GM18867 (cell line): ENCODE measurements around the gene CABP4.
A peak's percentile ranks its signal among the peaks of the same experiment; 100 is the strongest.
"Not testable (repeated sequence)": the region's sequence is repeated elsewhere in the genome, so short reads cannot be mapped to it uniquely, and the experiment has no call there.

Experiments
- ATAC-seq: cut with Tn5 transposase; IDR thresholded peaks from one replicate; pipeline ENCODE4 v1.9.1; 2021; ENCODE audit warnings: mild to moderate bottlenecking, moderate library complexity; ENCODE audit not compliant: unreplicated experiment

Gene CABP4

GRCh38 chr11:67452141-67452952 lies 2.8 kb upstream of the CABP4 start, which contains the start of gene GPR152:
GPR152 (minus strand) TSS chr11:67452729; CDS start chr11:67452724, 5 bp downstream.
- no peak for ATAC-seq

DNA sequence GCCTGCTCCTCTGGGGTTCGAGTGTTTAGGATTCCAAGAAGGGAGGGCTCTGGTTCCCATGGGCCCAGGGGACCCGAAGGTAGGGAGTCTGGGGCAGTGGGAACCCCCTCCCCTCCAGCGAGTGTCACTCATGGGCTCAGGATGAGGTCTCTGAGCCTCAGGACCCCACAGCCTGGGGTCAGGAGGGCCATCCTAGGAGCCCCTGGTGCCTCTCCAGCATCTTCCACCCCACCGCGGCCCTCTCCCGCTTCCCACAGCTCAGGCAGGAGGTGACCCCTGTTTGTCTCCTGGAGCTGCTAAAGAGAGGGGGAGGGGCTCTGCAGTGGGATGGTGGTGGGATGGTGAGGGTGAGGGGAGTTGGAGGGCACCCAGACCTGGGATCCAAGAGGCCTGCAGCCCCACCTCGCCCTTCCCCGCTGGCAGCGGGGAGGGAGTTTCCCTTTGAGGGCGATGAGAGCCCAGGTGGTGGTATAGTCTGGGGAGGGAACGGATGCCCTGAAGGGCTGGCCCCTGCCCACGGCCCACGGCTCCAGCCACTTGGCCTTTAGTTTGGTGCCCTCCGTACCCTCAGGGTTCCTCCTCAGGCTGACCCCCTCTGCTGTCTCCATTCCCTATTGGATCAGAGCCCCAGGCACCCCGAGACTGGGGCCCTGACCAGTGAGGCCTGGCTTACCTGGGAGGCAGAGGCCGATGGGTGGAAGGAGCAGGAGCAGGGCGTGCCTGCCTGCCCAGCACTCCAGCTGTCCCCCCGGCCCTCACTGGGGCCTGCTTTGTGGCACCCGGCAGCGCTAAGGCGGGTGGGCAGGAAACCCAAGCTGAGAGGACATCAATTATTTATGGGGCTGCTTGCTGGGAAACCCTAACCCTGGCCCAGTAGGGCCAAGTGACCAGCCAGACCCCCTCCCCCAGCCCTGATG lies 1.1 kb upstream of the CABP4 start:
- no peak for ATAC-seq

- ATAC-seq = no peak
Observed at GRCh38 chr11:67456068-67456705, 1.0 kb downstream of the CABP4 start.

DNA sequence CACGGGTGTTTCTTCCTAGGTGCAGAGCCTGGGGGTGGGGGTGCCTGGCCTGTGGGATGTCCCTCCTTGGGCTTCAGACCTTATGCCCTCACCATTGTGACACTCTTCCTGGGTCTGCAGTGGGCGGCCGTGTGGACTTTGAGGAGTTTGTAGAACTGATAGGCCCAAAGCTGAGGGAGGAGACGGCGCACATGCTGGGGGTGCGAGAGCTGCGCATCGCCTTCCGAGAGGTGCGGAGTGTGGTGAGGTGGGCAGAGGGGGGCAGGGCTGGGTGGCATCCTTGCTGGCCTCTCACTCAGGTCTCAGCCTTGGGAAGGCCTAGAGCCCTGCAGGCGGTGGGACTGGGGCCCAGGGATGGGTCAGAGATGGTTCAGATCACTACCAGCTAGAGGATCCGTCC lies 2.3 kb downstream of the CABP4 start:
- no peak for ATAC-seq

DNA sequence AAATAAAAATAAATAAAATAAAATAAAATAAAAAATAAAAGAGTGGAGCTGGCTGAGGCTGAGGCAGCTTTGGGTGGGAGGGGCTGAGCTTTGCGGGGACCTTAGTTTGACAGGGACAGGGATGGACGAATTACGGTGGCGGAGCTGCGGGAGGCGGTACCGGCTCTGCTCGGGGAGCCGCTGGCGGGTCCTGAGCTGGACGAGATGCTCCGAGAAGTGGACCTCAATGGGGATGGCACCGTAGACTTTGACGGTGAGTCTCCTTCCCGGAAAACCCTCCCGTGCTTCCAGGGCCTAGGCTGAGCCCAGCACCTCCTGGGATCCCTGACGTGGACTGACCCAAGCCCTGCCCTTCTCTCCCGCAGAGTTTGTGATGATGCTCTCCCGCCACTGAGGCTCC lies 3.1 kb downstream of the CABP4 start:
- ATAC-seq = no peak

- no peak for ATAC-seq
Observed at GRCh38 chr11:67463186-67463585, 8.0 kb downstream of the CABP4 start.

DNA sequence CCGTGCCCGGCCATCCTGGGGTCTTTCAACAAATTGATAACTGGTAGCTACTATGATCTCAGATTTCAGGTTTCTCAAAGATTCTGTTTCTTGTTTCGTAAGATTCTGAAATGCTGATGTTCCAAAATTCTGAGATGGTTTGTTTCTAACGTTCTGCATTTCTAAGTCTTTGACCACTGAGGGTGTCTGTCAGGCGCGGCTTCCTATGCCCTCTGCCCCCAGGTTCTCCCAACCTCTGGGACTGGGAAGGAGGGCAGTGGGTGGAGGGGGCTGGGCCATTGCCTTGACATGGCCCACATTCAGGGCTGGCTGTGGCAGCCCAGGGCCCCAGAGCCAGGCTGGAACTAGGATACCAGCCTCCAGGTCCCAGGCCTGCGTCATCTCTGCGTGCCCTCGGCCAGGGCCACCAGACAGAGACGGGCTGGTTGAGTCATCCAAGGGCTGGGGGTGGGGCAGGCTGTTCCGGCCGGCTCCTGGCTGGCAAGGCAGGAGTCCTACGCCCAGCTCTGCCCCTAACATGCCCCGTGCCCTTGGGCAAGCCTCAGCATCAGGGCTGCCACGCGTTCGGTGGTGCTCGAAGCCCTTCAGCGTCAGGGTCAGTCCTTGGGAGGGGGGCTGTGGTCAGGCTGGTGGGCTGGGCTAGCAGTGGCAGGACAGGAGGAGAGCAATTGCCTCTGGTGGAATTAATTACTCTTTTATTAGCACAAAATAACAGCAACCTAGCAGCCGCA lies 8.7 kb downstream of the CABP4 start:
- no peak for ATAC-seq

GRCh38 chr11:67464411-67465188 lies 9.4 kb downstream of the CABP4 start:
- peak; percentile 59 for ATAC-seq

DNA sequence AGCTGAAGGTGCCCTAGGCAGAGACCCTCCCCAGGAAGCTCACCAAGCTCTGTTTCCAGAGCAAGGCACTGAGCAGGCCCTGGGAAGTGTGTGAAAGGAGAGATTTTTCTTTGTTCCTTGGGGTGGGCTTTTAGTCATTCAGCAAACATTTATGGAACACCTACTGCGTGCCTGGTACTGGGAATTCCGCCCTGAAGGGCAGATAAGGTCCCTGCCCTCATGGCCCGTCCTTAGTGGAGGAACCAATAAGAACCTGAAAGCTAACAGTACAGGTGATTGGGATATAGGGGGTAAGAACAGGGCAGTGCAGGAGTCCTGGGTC lies 10.0 kb downstream of the CABP4 start:
- no peak for ATAC-seq

- ATAC-seq = not testable (repeated sequence)
Observed at GRCh38 chr11:67465530-67465929, 10.4 kb downstream of the CABP4 start.

DNA sequence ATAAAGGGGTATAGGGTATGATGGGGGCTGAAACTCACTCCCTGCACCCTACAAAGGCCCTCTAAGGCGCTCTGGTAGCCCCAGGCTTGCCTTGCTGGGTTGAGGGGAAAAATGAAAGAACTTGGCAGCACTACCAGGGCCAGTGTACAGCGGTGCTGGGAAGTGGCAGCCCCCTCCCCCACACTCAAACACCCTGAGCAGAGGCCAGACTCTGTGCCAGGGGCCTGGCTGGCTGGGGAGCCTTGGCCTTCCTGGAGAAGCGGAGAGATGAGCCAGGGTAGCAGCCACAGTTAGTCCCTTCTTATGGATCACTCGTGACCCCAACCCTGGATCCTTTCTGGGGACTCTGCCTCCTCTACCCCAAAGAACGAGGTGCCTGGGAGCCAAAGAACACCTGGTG lies 11.2 kb downstream of the CABP4 start:
- ATAC-seq = no peak

DNA sequence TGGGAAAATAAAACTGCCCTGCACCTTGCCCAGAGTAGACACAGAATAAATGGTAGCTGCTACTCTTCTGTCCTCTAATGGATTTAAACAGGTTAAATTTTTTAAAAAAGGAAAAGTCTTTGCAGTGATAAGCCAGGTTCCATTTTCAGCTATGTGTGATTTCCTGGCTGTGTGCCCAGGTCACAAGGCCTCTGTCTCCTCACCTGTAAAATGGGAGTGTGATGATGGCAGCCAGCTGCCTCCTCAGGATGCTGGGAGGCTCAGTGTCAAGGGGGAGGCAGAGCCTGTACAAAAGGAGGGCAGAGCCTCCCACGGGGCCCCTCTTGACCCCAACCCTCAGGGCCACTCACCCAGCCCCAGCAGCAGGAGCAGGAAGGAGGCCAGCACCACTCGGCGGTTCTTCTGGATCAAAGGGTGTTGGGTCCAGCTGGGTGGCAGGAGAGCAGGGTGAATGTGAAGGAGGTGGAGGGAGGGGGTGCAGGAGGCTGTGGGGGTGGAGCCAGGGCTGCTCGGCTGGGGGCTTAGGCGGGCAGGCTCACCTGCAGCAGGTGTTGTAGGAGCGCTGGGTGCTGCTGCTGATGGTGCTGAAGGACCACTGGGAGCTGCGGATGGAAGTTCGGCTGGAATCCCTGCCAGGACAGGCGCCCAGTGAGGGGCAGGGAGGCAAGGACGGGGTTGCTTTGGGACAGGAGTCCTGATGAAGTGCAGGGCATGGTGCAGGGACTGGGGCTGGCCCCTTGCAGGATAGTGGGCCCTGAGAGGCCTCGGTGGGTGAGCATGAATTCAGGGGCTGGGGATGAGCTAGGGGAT lies 12.0 kb downstream of the CABP4 start:
- no peak for ATAC-seq

DNA sequence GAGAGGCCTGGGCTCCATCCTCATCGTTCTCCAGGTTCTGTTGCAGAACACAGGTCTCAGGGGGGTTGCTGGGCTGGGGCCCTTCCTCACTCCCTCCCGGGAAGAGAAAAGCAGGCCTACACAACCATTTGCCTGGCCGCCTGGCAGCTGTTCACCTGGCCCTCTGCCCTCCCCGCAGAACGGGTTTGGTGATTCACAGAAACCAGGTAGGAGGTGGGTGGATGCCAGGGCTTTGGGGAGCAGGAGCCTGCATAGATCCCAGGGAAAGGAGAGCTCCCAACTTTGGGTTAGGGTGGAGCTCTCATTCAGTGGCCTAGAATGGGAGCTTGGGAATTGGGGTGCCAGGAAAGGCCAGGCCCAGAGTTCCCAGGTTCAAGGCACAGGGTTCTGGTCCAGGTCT lies 12.9 kb downstream of the CABP4 start:
- no peak for ATAC-seq

DNA sequence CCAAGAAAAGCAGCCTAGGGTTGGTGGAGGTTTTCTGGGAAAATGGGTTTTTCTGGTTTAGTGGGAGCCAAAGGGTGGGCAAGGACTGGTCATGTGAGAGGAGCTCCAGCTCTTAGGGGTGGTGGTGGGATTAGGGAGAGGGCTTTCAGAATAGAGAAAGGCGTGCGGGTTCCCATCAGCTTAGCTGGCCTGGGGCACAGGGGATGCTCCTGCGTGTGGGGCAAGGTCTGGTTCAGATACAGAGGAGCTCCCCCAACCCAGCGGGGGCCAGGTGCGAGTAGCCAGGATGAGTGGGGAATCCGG lies 13.3 kb downstream of the CABP4 start:
- ATAC-seq = no peak

GRCh38 chr11:67468759-67469507 lies 13.8 kb downstream of the CABP4 start, which contains the start of gene TMEM134:
TMEM134 (minus strand) TSS chr11:67469251; CDS start chr11:67469192, 59 bp downstream.
- ATAC-seq = peak; percentile 66

- ATAC-seq = no peak
Observed at GRCh38 chr11:67469508-67469811, 14.3 kb downstream of the CABP4 start.

DNA sequence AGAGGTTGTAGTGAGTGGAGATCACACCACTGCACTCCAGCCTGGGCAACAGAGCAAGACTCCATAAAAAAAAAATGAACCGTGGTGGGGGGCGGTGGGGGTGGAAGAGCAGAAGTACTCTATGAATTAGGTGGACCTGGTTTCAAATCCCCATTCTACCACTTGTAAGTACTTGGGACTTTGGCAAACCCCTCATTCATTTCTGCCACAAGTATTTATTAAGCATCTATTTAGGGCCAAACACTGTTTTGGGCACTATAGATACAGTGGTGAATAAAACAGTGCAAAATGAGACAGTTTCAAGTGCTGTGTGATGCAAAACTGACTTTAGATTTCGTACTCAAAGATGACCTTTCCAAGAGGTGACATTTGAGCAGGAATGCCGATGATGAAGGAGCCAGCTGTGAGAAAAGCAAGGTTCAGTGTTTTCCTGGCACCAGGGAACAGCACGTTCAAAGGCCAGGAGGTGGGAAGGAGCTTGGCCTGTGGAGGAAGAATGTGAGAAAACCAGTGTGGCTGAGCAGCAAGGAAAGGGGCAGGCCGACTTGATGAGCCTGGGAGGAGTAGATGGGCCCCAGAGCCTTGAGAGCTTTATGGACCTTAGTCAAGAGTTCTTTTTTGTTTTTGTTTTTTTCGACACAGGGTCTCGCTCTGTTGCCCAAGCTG lies 15.3 kb downstream of the CABP4 start:
- ATAC-seq = no peak

DNA sequence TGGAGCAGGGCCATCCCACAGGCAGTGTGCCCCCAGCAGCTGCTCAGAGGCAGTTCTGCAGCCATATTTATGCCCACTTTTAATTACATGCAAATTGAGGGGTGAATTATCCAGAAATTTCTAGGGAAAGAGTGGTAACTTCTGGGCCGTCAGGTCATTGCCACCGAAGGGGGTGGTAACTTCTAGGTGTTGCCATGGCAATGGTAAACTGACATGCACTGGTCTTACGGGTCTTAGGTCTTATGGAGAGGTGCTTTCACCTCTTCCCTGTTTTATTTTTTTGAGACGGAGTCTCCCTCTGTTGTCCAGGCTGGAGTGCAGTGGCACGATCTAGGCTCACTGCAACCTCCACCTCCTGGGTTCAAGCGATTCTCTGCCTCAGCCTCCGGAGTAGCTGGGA lies 17.7 kb downstream of the CABP4 start:
- ATAC-seq = no peak
